ENCODE measurements around the gene CUL4B. TPM values are rescaled to one million over a fixed set of nuclear protein-coding genes. Genes with fewer than 3 reads are reported as not detected.

The CUL4B gene
- total and polyA plus RNA-seq, 8 donors, result 9.6 to 24.6 (median 18.8) TPM

DNA sequence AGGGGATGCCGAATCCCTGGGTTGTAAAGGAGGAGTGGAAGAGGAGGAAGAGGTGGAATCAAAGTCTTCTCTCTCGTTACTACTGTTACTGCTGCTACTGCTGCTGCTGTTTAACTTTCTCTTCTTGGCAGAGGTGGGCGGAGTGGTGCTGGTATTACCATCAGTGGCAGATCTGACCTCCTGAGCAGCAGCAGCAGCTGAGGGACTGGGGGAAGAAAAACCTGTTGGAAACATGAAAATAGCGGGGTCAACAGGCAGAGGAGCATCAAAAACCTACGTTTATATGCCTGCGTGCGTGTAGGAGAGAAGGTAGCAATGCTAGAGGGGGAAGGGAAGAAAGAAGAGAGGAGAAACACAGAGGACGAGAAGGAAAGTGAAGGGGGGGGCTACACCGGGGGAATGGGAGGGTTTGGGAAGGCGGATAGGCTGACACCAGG is 339 bp downstream of the CUL4B start:
- Histone ChIP-seq H3K36me3 (no peaks in the 10 kb centered on the region), H3K4me1 (peaks cover 0 to 17% (median 10%) of the 10 kb centered on the region in 3 donors), H3K4me3 (peak overlapping the region; percentile 37 to 49 (median 42)), H3K27ac (peak overlapping the region; percentile 87 to 98 (median 96)), H3K9me3 (no peaks in the 10 kb centered on the region), H3K27me3 (no peaks in the 10 kb centered on the region)
- FAIRE-seq, result no peak
- DNase-seq, result peak in 4 of 6 donors; percentile 23 to 36 (median 30)
- intact Hi-C loops (cut with DNase I), result no loop called here
- no peak for TF ChIP-seq CTCF (IDR thresholded peaks at IDR 0.05)
- ATAC-seq, result peak; percentile 21 to 49 (median 40)
- 0 to 21% methylated on average over 9 to 10 of the region's 10 CpGs for WGBS, 2 donors

- intact Hi-C loops (cut with DNase I), result no loop called here
- FAIRE-seq (no peak), DNase-seq (no peak), ATAC-seq (peak in 2 of 4 donors; percentile 2)
- Histone ChIP-seq H3K27ac (peak overlapping the region; percentile 87 to 98 (median 96)), H3K36me3 (no peaks in the 10 kb centered on the region), H3K9me3 (no peaks in the 10 kb centered on the region), H3K4me3 (peak overlapping the region; percentile 37 to 49 (median 42)), H3K27me3 (no peaks in the 10 kb centered on the region), H3K4me1 (peaks cover 0 to 17% (median 10%) of the 10 kb centered on the region in 3 donors)
- TF ChIP-seq CTCF (IDR thresholded peaks at IDR 0.05), result no peak
- 0 to 27% methylated on average over 7 of the region's 7 CpGs for WGBS, 2 donors
Observed at GRCh38 chrX:120559804-120560203, 958 bp downstream of the CUL4B start.

GRCh38 chrX:120556251-120556650 is 4.5 kb downstream of the CUL4B start:
- intact Hi-C loops (cut with DNase I), result no loop called here
- DNase-seq (no peak), FAIRE-seq (no peak), ATAC-seq (no peak)
- no peaks in the 10 kb centered on the region for H3K9me3 ChIP-seq
- no peaks in the 10 kb centered on the region for H3K36me3 ChIP-seq
- H3K27ac ChIP-seq, result no peak overlapping the region
- no peak for TF ChIP-seq CTCF (IDR thresholded peaks at IDR 0.05)
- WGBS, 2 donors, result 71 to 87% methylated on average over 5 of the region's 5 CpGs
- no peak overlapping the region for H3K4me3 ChIP-seq
- peaks cover 0 to 10% (median 4%) of the 10 kb centered on the region in 3 donors for H3K4me1 ChIP-seq
- no peaks in the 10 kb centered on the region for H3K27me3 ChIP-seq

- FAIRE-seq, result peak; percentile 80
- H3K9me3 ChIP-seq, result no peaks in the 10 kb centered on the region
- peak in 3 of 4 donors; percentile 48 to 85 (median 84) for ATAC-seq
- H3K4me3 ChIP-seq, result no peak overlapping the region
- no peaks in the 10 kb centered on the region for H3K36me3 ChIP-seq
- no peak for DNase-seq
- H3K27me3 ChIP-seq, result no peaks in the 10 kb centered on the region
- 67 to 72% methylated on average over 12 of the region's 12 CpGs for WGBS, 2 donors
- intact Hi-C loops (cut with DNase I), result no loop called here
- no peak for TF ChIP-seq CTCF (IDR thresholded peaks at IDR 0.05)
- H3K4me1 ChIP-seq, result peaks cover 0 to 1% (median 0%) of the 10 kb centered on the region in 3 donors
- H3K27ac ChIP-seq, result peak overlapping the region in 1 of 4 donors; percentile 6
Observed at GRCh38 chrX:120549483-120550452, 11.0 kb downstream of the CUL4B start.

Measured in pancreas (tissue), 10 donors.